Vagina (tissue), 2 donors: ENCODE measurements around the gene ZNF689.

ENCODE experiments used
- POLR2AphosphoS5 ChIP-seq, 2 donors: sonication (generic); formaldehyde crosslinking; IDR thresholded peaks; one replicate each; pipeline ENCODE4 v1.9.0; 2017; ENCODE audit warnings: antibody characterized with exemption in 2 of 2, mild to moderate bottlenecking in 2 of 2, low read depth in 1 of 2; ENCODE audit not compliant: insufficient read depth in 1 of 2
- TF ChIP-seq, protein P1 (sequence below), 3 experiments: fragments of 450-650 bp in 2 of 3; fragments of 200-600 bp in 1 of 3; sonication (generic) in 1 of 3; IDR thresholded peaks; one replicate each; pipeline ENCODE4 v1.5.1; 2017 to 2019; ENCODE audit warnings: antibody characterized with exemption in 3 of 3, mild to moderate bottlenecking in 2 of 3, moderate library complexity in 2 of 3

DNA sequence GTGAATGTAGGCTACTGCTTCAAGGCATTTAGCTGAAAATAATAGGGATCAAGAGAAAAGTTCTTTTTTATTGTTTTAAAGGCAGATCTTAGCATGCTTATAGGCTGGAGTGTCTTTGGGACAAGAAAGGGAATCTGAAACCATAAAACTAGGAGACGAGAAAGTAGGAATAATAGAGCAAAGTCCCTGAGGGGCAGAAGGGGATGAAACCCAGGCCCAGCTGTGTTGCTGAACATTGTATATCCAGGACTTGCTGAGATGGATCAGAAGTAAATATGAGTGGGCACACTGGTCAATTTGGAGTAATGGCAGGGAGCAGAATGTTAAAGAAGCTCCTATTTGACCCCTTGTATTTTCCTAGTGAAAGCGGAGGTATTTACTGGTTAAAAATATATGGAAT is 9.3 kb downstream of the ZNF689 start:
- TF ChIP-seq, protein P1, sequence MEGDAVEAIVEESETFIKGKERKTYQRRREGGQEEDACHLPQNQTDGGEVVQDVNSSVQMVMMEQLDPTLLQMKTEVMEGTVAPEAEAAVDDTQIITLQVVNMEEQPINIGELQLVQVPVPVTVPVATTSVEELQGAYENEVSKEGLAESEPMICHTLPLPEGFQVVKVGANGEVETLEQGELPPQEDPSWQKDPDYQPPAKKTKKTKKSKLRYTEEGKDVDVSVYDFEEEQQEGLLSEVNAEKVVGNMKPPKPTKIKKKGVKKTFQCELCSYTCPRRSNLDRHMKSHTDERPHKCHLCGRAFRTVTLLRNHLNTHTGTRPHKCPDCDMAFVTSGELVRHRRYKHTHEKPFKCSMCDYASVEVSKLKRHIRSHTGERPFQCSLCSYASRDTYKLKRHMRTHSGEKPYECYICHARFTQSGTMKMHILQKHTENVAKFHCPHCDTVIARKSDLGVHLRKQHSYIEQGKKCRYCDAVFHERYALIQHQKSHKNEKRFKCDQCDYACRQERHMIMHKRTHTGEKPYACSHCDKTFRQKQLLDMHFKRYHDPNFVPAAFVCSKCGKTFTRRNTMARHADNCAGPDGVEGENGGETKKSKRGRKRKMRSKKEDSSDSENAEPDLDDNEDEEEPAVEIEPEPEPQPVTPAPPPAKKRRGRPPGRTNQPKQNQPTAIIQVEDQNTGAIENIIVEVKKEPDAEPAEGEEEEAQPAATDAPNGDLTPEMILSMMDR (IDR thresholded peaks at IDR 0.05): no peak
- TF ChIP-seq POLR2AphosphoS5 (IDR thresholded peaks at IDR 0.05; ENCODE audit: insufficient read depth in 1 of 2, low read depth in 1 of 2): no peak
